ENCODE measurements around the gene ATG3.

DNA sequence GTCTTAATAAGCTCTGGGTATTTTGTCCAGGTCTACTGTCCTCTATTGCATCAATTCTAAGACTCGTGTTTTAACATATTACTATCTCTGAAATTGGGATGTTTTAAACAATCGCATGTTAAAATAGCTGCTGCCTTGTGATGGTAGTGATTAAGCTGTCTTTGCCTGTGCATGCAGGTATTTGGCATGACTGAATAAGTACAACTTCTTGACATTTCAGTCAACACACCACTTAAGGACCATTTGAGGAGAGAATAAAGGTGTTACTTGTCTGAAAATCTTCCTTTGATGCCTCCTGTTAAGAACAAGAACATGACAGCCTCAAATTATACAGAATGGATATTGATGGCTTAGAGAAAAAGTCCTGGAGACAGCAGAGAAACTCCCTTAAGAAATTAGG lies 33.1 kb upstream of the ATG3 start:
- TF ChIP-seq, protein P1, sequence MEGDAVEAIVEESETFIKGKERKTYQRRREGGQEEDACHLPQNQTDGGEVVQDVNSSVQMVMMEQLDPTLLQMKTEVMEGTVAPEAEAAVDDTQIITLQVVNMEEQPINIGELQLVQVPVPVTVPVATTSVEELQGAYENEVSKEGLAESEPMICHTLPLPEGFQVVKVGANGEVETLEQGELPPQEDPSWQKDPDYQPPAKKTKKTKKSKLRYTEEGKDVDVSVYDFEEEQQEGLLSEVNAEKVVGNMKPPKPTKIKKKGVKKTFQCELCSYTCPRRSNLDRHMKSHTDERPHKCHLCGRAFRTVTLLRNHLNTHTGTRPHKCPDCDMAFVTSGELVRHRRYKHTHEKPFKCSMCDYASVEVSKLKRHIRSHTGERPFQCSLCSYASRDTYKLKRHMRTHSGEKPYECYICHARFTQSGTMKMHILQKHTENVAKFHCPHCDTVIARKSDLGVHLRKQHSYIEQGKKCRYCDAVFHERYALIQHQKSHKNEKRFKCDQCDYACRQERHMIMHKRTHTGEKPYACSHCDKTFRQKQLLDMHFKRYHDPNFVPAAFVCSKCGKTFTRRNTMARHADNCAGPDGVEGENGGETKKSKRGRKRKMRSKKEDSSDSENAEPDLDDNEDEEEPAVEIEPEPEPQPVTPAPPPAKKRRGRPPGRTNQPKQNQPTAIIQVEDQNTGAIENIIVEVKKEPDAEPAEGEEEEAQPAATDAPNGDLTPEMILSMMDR (IDR thresholded peaks at IDR 0.05; ENCODE audit: low read depth, low read length, poor library complexity, severe bottlenecking) = no peak
- no peak for TF ChIP-seq EZH2phosphoT487 (IDR thresholded peaks at IDR 0.05; ENCODE audit: borderline replicate concordance, low read length)

All from DOHH2 (cell line).